GM18505 (cell line): Measurements from ENCODE around the gene POU2AF1.

ENCODE experiments used
- ATAC-seq: cut with Tn5 transposase; IDR thresholded peaks from one replicate; pipeline ENCODE4 v1.9.1; 2021; ENCODE audit not compliant: unreplicated experiment
- POLR2A ChIP-seq: IDR thresholded peaks from 4 replicates; pipeline ENCODE4 v1.6.1; 2011; ENCODE audit warnings: borderline replicate concordance; ENCODE audit not compliant: insufficient read depth, insufficient read length; ENCODE audit errors: extremely low read depth

POU2AF1 gene

DNA sequence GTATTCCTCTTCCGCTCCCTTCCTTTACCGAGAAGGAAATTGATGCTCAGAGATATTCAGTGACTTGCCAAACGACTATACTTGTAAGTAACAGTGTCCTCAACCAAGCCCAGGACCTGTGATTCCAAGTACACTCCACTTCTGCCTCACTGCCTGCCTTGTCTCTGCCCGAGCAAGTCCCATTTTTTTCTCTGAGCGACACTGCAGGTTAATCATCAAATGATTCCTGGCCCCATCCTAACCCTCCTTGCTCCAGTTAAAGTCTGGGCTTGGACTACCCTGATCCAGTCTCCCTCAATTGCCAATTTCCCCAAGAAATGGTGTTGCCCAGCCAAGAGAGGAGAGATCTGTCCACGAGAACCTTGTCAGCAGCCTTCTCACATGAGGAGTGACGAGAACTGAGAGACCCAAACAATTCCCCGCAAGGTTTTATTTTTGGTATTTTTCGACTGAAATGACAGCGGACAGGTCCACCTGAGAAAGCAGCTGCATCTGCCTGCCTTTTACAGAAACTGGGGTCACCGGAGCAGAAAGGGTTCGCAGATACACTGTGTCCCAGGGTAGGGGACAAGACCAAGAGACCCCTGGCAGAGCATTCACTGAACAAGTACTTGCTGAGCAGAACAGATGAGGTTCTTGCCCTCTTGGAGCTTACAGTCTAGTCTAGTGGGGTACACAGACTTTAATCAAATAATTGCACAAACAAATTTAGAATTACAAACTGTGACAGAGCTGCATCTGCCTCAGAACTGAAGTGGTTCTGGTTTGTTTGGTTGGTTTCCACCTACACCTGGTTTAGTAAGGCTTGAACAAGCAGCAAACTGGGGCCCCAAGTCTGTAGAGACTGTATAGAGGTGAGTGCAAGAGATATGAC lies 11.4 kb downstream of the POU2AF1 start:
- peak; percentile 46 for ATAC-seq
- TF ChIP-seq POLR2A, result peak; percentile 45

DNA sequence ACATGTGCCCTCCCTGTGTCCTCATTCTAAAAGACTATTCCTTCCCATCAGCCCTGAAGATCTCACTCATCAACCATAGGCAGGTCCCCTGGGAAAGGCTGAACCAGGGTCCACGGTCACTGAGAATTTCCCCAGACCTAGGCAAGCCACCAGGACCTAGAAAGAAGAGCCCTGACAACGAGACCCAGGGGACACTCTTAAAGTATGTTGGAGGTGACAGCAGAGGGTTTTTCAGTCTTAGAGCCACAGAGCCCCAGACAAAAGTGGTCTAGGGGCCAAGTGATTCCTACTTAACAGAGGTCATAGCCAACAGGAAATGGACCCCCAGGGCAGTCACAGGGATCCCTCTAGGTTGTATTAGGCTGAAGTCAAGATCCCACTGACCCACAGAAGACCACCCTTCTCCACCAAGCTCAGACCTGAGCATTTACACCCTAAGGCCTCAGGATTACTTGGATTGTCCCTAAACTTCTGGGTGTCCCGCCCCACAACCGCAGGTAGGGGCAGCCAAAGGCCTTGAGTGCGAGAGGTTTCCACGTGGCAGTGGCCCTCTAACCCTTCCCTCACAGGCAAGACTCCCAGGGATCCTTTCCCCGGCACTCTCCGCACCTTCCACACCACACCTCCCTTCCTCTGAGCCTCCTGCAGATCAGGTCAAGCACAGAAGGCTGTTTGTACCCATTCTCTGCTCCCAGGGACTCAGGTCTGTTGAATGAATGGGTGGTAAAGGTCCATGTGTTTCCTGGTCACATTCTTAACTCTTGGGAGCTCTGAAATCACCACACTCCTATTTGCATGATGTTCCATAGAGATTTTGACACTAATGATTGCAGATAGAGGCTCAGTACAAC lies 12.3 kb downstream of the POU2AF1 start:
- no peak for ATAC-seq
- peak; percentile 45 for TF ChIP-seq POLR2A

DNA sequence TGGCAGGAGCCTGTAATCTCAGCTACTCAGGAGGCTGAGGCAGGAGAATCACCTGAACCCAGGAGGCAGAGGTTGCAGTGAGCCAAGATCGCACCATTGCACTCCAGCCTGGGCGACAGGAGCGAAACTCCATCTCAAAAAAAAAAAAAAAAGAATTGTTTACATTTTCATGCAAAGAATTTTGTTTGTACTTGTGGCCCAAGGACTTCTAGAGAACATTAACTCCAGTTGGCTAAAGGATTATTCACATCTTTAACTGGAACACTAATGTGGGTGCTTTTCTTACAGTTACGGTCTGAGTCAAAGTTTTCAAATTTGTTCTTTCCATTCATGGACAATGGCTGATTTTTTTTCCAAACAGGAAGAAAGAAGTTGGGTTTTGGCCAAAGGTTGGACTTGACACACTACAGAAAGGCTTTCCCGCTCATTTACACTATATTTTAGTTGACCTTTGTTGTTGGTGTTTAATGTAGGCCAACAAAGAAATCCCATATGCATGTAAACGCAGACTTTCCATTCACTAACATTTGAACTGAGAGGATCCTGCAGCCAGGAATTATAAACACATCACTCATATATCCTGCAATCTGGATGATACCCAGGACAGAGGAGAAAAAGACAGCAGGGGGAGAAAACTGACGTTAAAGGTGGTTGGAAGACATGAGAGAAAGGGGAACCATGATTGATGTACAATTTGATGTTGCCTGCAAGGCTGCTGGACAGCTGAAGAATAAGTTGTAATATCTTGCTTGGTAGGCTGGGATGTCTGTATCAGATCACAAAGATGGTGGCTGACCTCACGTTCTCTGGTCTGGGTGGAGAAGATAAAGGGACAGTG lies 13.1 kb downstream of the POU2AF1 start:
- no peak for TF ChIP-seq POLR2A
- ATAC-seq, result no peak

DNA sequence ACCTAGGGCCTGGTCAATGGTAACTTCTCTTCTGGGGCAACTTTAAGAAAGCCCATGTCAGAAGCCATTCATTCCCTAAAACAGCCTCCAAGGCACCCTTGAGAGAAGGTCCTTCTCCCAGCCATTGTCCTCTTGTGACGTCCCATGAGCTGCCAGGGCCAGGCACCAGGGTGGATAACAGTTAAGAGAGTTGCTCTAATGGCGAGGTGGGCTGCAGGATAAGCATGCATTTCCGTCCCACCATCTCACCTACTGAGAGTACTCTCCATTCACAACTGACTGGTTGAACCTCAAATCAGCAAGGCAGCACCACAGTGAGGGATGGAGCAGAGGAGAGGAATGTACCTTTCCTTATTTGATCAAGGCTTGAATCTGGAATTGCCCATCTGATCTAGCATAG lies 14.6 kb downstream of the POU2AF1 start:
- no peak for TF ChIP-seq POLR2A
- no peak for ATAC-seq

DNA sequence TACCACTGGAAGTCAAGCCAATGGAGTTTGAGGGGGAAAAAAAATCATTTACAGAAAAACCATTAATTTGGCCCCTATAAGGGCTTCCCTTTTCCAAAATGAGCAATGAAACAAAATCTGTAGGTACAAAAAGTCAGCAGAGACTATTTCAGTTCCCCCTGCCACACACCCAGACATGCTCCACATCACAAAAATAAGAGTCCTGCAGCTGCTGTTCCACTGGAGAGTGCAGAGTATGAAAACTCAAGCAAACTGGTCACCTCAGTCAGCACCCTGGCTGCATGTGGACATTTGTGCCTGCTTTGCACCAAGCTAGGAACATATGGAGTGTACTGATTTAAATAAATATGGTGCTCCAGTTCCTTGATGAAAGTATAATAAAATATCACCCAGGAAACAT lies 15.1 kb downstream of the POU2AF1 start:
- peak; percentile 51 for TF ChIP-seq POLR2A
- ATAC-seq, result no peak

DNA sequence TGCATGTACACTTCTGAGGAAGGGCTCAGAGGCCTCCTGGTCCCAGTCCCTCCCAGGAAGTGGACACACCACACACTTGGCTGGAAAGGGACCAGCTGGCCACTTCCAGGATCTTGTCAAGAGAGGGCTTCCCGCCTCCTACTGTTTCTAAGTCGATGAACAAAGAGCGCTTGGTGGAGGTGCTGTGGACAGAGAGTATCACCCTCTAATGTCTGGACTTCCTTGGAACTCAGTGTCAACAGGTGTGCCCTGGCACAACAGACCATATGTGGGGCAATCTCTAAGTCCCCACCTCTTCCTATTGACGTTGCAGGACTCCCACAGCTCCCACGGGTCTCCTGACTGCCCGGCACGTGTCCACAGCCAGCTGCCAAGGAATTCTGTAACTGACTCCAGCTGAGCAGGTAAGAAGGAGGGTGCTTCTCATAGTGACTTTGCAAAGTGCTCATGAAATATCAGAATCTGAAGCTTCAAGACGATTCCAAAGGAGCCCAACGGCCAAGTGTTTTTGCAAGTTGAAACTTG lies 16.1 kb downstream of the POU2AF1 start:
- no peak for ATAC-seq
- peak; percentile 27 for TF ChIP-seq POLR2A

DNA sequence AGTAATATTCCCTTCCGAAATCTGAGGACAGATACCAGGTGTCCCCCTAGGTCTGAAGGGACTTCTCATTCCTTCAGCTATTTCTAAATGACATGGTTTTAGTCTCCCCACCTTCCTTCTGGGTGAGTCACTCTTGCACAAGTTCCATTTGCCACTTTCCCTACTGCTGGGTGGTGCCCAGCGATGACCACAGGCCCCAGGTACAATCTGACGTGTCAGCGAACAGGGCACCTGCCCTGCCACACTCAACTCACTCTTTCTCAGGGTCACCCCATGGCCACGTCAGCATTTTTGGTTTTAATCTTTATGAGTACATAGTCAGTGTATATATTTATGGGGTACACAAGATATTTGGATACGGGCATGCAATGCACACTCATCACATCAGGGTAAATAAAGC lies 17.2 kb downstream of the POU2AF1 start:
- no peak for ATAC-seq
- no peak for TF ChIP-seq POLR2A

DNA sequence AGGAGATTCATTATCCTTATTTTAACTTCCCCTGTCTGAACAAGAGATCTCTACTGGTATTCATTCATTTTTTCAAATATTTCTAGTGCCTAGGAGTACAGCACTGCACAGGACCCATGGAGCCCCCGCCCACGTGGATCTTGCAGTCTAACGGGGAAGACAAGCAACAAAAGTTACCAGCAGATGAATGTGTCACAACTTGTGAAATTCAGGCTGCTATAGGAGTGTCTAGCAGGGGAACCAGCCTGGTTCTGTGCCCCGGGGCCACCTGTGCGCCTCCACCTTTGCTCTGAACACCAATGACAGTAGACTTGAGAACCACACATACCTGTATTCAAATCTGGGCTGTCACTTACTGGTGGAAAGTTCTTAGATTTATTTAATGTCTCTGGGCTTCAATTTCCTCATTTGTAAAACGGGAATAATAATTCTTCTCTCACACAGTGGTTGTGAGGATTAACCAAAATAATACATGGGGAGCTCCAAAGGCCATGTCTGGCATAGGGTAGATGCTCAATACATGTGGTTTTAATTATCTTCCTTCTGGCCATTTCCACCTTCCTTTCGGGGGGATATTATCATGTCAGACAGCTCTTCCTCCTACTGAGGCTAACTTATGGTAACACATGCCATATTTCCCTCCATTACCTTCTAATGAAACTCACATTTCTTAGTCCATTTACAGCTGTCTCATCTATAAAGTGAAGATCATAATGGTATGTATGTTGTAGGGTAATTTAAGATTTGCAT lies 17.8 kb downstream of the POU2AF1 start:
- no peak for ATAC-seq
- TF ChIP-seq POLR2A, result peak; percentile 39

DNA sequence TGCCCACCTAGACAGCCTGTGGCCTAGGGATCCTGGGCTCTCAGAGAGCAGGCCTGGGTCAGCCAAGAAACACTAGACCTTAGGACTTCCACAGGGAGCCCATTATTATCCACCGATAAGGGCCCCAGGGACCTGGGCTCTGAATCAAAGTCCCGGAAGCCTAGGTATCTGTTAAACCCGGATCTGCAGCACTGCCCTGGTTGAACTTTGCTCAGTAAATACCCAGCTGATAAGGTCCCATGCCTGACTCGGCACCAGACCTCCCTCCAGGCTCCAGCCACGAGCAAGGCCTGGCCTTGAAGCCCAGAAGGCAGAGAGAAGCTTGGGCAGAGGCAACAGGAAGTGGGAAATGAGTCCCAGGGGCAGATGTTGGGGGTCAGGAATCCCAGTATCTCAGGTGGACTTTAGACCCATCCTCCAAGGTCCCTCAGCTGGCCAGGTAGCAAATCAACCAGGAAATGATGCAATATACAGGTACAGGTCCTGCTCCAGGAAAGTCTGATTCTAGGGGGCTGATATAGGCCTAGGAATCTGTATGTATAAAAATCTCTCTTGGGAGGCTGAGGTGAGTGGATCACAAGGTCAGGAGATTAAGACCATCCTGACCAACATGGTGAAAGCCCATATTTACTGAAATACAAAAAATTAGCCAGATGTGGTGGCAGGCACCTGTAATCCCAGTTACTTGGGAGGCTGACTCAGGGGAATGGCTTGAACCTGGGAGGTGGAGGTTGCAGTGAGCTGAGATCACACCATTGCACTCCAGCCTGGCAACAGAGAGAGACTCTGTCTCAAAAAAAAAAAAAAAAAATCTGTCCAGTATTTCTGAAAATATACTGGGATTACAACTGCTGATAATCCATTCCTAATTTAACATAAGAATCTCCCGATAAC lies 18.7 kb downstream of the POU2AF1 start:
- no peak for ATAC-seq
- no peak for TF ChIP-seq POLR2A

DNA sequence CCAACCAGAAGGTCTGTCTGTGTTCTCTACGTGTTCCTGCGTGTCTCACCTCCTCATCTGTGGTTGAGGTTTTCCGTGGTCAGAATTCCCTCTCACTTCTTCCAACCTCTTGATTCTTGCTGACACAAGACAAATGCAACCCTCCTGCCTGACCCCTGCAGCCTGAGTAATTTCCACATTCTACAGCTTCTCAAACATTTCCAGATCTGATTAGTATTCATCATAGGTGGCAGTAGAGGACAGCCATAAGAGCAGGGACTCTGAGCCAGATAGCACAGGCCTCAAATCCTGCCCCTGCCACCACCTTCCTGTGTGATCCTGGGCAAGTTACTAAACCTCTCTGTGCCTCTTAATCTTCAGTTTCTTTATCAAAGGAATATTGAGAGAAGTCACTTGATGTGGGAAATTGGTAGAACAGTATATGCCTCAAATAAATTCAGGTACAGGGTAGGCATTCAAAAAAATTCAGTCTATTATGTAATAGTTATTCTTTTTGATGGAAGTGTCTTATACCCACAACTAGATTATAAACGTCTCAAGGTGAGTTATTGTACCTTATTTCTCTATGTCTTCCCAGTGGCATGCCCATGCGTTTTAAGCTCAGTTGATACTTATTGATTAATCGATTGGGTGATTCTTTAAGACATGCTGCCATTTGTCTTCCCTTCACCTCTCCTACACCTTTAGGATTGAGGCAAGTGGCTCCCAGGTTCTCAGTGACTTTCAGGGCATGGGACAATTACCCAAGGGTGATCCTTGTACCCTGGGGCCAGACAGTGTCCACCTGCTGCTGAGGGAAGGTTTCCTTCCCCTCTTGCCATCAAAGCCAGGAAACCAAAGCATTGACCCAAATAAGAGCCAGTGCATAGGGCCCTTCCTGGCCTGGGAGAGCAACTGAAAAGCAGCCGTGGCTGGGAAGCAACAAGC lies 19.6 kb downstream of the POU2AF1 start:
- no peak for ATAC-seq
- TF ChIP-seq POLR2A, result no peak
